HepG2 (cell line): ENCODE measurements around the gene NT5DC4. TPM values are rescaled to one million over a fixed set of nuclear protein-coding genes. Genes with fewer than 3 reads are reported as not detected.
A peak's percentile ranks its signal among the peaks of the same experiment; 100 is the strongest.

Experiments
- DPF2 ChIP-seq: sonication (generic); formaldehyde crosslinking; IDR thresholded peaks from 2 replicates; pipeline ENCODE4 v1.4.0; 2020; ENCODE audit warnings: mild to moderate bottlenecking, low read depth, missing genetic modification reagents, borderline replicate concordance
- FOXC1 ChIP-seq: sonication (generic); formaldehyde crosslinking; IDR thresholded peaks from 2 replicates; pipeline ENCODE4 v1.8.0; 2022; ENCODE audit warnings: mild to moderate bottlenecking, missing genetic modification reagents, borderline replicate concordance
- MED1 ChIP-seq: sonication (generic); formaldehyde crosslinking; IDR thresholded peaks from 2 replicates; pipeline ENCODE4 v1.4.0; 2020; ENCODE audit warnings: missing genetic modification reagents
- MTF2 ChIP-seq: sonication (generic); formaldehyde crosslinking; IDR thresholded peaks from 2 replicates; pipeline ENCODE4 v1.5.0; 2020; ENCODE audit warnings: missing genetic modification reagents, borderline replicate concordance
- NAIF1 ChIP-seq: sonication (generic); formaldehyde crosslinking; IDR thresholded peaks from 2 replicates; pipeline ENCODE4 v1.5.0; 2020; ENCODE audit warnings: mild to moderate bottlenecking, missing genetic modification reagents, borderline replicate concordance
- NCOR1 ChIP-seq: fragments of 200-600 bp; sonication (generic); IDR thresholded peaks from 2 replicates; pipeline ENCODE4 v1.7.0; 2017; ENCODE audit warnings: antibody characterized with exemption, low read length, borderline replicate concordance
- NFE2L2 ChIP-seq: fragments of 150-350 bp; IDR thresholded peaks from 2 replicates; pipeline ENCODE4 v1.6.1; 2014; ENCODE audit warnings: low read length
- PHF8 ChIP-seq: sonication (generic); formaldehyde crosslinking; IDR thresholded peaks from 2 replicates; pipeline ENCODE4 v1.5.0; 2020; ENCODE audit warnings: missing genetic modification reagents
- PRMT3 ChIP-seq: sonication (generic); formaldehyde crosslinking; IDR thresholded peaks from 2 replicates; pipeline ENCODE4 v1.8.1; 2022; ENCODE audit warnings: low read depth, mild to moderate bottlenecking, moderate library complexity, missing genetic modification reagents, borderline replicate concordance
- RAD21 ChIP-seq: fragments of 450-650 bp; formaldehyde crosslinking; IDR thresholded peaks from 2 replicates; pipeline ENCODE4 v1.5.0; 2020; ENCODE audit warnings: mild to moderate bottlenecking
- SP5 ChIP-seq: IDR thresholded peaks from 2 replicates; pipeline ENCODE4 v1.6.1; 2016; ENCODE audit warnings: low read depth, borderline replicate concordance
- ZFP36 ChIP-seq: fragments of 150-350 bp; IDR thresholded peaks from 2 replicates; pipeline ENCODE4 v1.6.1; 2018; ENCODE audit warnings: borderline replicate concordance, low read length, low read depth; ENCODE audit not compliant: partially characterized antibody
- ZNF30 ChIP-seq: sonication (generic); formaldehyde crosslinking; IDR thresholded peaks from 2 replicates; pipeline ENCODE4 v1.5.0; 2020; ENCODE audit warnings: mild to moderate bottlenecking, missing genetic modification reagents
- ZNF331 ChIP-seq: sonication (generic); formaldehyde crosslinking; IDR thresholded peaks from 2 replicates; pipeline ENCODE4 v1.4.0; 2020; ENCODE audit warnings: missing genetic modification reagents
- ZNF367 ChIP-seq: sonication (generic); formaldehyde crosslinking; IDR thresholded peaks from 2 replicates; pipeline ENCODE4 v1.4.0; 2020; ENCODE audit warnings: missing genetic modification reagents, borderline replicate concordance
- ZNF496 ChIP-seq: sonication (generic); formaldehyde crosslinking; IDR thresholded peaks from 2 replicates; pipeline ENCODE4 v1.8.1; 2023; ENCODE audit warnings: mild to moderate bottlenecking, moderate library complexity, missing genetic modification reagents; ENCODE audit not compliant: insufficient replicate concordance
- ZNF543 ChIP-seq: sonication (generic); formaldehyde crosslinking; IDR thresholded peaks from 2 replicates; pipeline ENCODE4 v1.4.0; 2020; ENCODE audit warnings: mild to moderate bottlenecking, missing genetic modification reagents
- ZNF572 ChIP-seq: sonication (generic); formaldehyde crosslinking; IDR thresholded peaks from 2 replicates; pipeline ENCODE4 v1.5.1; 2020; ENCODE audit warnings: mild to moderate bottlenecking, missing genetic modification reagents
- ZNF816 ChIP-seq: sonication (generic); formaldehyde crosslinking; IDR thresholded peaks from 2 replicates; pipeline ENCODE4 v1.8.0; 2022; ENCODE audit warnings: missing genetic modification reagents, mild to moderate bottlenecking, borderline replicate concordance
- polyA plus RNA-seq, 8 experiments: library from polyadenylated mRNA; depleted of rRNA in 3 of 8; stranded (reverse) in 7 of 8; unstranded in 1 of 8; fragments of >200 nt; fragmentation: Illumina TruSeq in 4 of 8; extraction: Trizol in 4 of 8; gene quantifications; 2 replicates each; pipeline versions ENCODE4 v1.2.1 to v1.2.3, GENCODE V29; 2011 to 2016; ENCODE audit warnings: low read depth in 4 of 8, missing spikeins in 1 of 8, mixed read lengths in 1 of 8; ENCODE audit not compliant: insufficient read depth in 1 of 8
- total RNA-seq, 5 experiments: library from RNA; depleted of rRNA; stranded (reverse); fragments of >200 nt; fragmentation: Illumina TruSeq; extraction: Trizol; gene quantifications; 2 replicates each; pipeline ENCODE4 v1.2.3, GENCODE V29; 2016; ENCODE audit warnings: low read depth in 1 of 5
- TF ChIP-seq, protein P1 (sequence below): sonication (generic); formaldehyde crosslinking; IDR thresholded peaks from 2 replicates; pipeline ENCODE4 v1.8.0; 2022; ENCODE audit warnings: mild to moderate bottlenecking, missing genetic modification reagents; ENCODE audit not compliant: insufficient replicate concordance
- TF ChIP-seq, protein P2 (sequence below): sonication (generic); formaldehyde crosslinking; conservative IDR thresholded peaks from 2 replicates; pipeline ENCODE4 v1.8.0; 2022; ENCODE audit warnings: low read depth, missing genetic modification reagents
- TF ChIP-seq, protein P3 (sequence below): sonication (generic); formaldehyde crosslinking; IDR thresholded peaks from 2 replicates; pipeline ENCODE4 v1.5.0; 2020; ENCODE audit warnings: missing genetic modification reagents
- TF ChIP-seq, protein P4 (sequence below): sonication (generic); formaldehyde crosslinking; IDR thresholded peaks from 2 replicates; pipeline ENCODE4 v1.4.0; 2020; ENCODE audit warnings: missing genetic modification reagents

Gene NT5DC4
- total and polyA plus RNA-seq, 2 of the 13 experiments (the other 11 are each of a cell fraction or from before 2014, with no cell fraction given) = 0.04 to 4.2 TPM

DNA sequence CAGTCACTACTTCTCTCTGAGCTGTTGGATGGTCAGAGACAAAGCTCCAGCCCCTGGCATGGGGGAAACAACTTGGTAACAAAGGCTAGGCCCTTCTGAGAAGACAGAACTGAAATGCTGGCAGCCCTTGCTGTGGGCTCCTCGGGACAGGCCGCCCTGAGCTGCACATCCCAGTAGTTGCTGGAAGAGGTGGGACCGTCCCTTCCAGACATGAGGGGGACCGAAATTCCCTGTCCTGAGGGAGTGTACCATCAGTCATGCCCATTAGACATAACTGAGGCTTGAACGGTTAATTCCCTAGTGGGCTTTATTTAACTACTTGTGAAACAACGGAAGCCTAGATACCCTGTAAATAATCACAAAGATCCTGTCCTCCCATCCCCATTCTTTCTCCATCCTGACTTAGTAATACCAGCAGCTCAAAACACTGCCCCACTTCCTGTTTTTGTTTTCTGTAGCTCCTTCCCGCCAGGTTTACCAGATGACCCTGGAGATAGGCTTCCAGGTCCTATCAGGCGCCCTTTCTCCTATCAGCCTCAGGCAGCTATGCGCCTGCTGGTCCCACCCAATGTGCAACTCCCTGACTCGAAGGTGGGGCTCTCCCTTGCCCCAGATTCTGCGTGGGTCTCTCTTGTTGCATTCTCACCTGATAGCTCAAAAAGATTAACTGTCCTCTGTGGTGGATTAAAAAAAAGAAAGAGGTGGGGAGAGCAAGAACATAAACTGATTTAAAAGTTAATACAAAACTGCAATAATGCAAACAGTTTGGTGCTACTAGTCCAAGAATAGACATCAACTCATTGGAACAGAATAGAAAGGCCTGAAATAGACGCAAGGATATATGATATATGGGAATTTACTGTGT is 37.0 kb upstream of the NT5DC4 start (continued):
- TF ChIP-seq SP5 (CRISPR knock-in tag) (no peak), ZNF572 (no peak), PHF8 (CRISPR knock-in tag) (no peak), DPF2 (CRISPR knock-in tag) (no peak), MTF2 (no peak), PRMT3 (no peak), ZNF30 (CRISPR knock-in tag) (no peak), ZNF367 (no peak), ZNF331 (CRISPR knock-in tag) (no peak), RAD21 (CRISPR knock-in tag) (no peak), NCOR1 (no peak), ZFP36 (no peak), ZNF496 (CRISPR knock-in tag) (no peak), NAIF1 (no peak), MED1 (peak; percentile 66), ZNF816 (CRISPR knock-in tag) (peak; percentile 47; the same call in 1 of the 2 replicates), FOXC1 (CRISPR knock-in tag) (no peak), NFE2L2 (no peak), ZNF543 (CRISPR knock-in tag) (no peak)
- TF ChIP-seq, protein P1, sequence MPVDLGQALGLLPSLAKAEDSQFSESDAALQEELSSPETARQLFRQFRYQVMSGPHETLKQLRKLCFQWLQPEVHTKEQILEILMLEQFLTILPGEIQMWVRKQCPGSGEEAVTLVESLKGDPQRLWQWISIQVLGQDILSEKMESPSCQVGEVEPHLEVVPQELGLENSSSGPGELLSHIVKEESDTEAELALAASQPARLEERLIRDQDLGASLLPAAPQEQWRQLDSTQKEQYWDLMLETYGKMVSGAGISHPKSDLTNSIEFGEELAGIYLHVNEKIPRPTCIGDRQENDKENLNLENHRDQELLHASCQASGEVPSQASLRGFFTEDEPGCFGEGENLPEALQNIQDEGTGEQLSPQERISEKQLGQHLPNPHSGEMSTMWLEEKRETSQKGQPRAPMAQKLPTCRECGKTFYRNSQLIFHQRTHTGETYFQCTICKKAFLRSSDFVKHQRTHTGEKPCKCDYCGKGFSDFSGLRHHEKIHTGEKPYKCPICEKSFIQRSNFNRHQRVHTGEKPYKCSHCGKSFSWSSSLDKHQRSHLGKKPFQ (CRISPR knock-in tag) = no peak
- TF ChIP-seq, protein P2, sequence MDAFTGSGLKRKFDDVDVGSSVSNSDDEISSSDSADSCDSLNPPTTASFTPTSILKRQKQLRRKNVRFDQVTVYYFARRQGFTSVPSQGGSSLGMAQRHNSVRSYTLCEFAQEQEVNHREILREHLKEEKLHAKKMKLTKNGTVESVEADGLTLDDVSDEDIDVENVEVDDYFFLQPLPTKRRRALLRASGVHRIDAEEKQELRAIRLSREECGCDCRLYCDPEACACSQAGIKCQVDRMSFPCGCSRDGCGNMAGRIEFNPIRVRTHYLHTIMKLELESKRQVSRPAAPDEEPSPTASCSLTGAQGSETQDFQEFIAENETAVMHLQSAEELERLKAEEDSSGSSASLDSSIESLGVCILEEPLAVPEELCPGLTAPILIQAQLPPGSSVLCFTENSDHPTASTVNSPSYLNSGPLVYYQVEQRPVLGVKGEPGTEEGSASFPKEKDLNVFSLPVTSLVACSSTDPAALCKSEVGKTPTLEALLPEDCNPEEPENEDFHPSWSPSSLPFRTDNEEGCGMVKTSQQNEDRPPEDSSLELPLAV (CRISPR knock-in tag) = no peak
- TF ChIP-seq, protein P3, sequence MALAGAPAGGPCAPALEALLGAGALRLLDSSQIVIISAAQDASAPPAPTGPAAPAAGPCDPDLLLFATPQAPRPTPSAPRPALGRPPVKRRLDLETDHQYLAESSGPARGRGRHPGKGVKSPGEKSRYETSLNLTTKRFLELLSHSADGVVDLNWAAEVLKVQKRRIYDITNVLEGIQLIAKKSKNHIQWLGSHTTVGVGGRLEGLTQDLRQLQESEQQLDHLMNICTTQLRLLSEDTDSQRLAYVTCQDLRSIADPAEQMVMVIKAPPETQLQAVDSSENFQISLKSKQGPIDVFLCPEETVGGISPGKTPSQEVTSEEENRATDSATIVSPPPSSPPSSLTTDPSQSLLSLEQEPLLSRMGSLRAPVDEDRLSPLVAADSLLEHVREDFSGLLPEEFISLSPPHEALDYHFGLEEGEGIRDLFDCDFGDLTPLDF (CRISPR knock-in tag) = no peak
- TF ChIP-seq, protein P4, sequence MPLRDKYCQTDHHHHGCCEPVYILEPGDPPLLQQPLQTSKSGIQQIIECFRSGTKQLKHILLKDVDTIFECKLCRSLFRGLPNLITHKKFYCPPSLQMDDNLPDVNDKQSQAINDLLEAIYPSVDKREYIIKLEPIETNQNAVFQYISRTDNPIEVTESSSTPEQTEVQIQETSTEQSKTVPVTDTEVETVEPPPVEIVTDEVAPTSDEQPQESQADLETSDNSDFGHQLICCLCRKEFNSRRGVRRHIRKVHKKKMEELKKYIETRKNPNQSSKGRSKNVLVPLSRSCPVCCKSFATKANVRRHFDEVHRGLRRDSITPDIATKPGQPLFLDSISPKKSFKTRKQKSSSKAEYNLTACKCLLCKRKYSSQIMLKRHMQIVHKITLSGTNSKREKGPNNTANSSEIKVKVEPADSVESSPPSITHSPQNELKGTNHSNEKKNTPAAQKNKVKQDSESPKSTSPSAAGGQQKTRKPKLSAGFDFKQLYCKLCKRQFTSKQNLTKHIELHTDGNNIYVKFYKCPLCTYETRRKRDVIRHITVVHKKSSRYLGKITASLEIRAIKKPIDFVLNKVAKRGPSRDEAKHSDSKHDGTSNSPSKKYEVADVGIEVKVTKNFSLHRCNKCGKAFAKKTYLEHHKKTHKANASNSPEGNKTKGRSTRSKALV = 0 out of 2 replicates have a peak, but pooled peaks have one; percentile 22
